Stimulated activated CD4-positive, alpha-beta T cell treated with anti-CD3 and anti-CD28 coated beads, Interleukin-12 subunit alpha, Interleukin-12 subunit beta, amount 100 ng/mL, for 24 hours (primary cell): Measurements from ENCODE around the gene HLA-A.
"Not testable (repeated sequence)": the region's sequence is repeated elsewhere in the genome, so short reads cannot be mapped to it uniquely, and the experiment has no call there.

Experiments
- DNase-seq, 2 experiments: peaks; one replicate each; pipeline ENCODE4 v3.0.0-alpha.2; 2020; ENCODE audit warnings: low read depth in 2 of 2

HLA-A gene

GRCh38 chr6:29961966-29962365 is 19.6 kb downstream of the HLA-A start:
- no peak for DNase-seq

- DNase-seq = not testable (repeated sequence)
These were observed 21.4 kb downstream of the HLA-A start for GRCh38 chr6:29963697-29964096.

GRCh38 chr6:29964518-29964886 is 22.2 kb downstream of the HLA-A start:
- no peak for DNase-seq

- peak; percentile 43 to 51 for DNase-seq
These were observed 22.7 kb downstream of the HLA-A start for GRCh38 chr6:29964887-29965562.

- no peak for DNase-seq
These were observed 23.2 kb downstream of the HLA-A start for GRCh38 chr6:29965563-29965872.

- no peak for DNase-seq
These were observed 23.7 kb downstream of the HLA-A start for GRCh38 chr6:29965873-29966601.

- DNase-seq = no peak
These were observed 25.2 kb downstream of the HLA-A start for GRCh38 chr6:29967379-29968010.

GRCh38 chr6:29968130-29968529 is 25.8 kb downstream of the HLA-A start:
- DNase-seq = no peak

- no peak for DNase-seq
These were observed 26.6 kb downstream of the HLA-A start for GRCh38 chr6:29968905-29969304.

GRCh38 chr6:29970711-29971110 is 28.4 kb downstream of the HLA-A start:
- no peak for DNase-seq

GRCh38 chr6:29974901-29975560 is 32.7 kb downstream of the HLA-A start:
- no peak for DNase-seq

GRCh38 chr6:29975561-29975907 is 33.2 kb downstream of the HLA-A start:
- DNase-seq = no peak

- no peak for DNase-seq
These were observed 33.9 kb downstream of the HLA-A start for GRCh38 chr6:29976253-29976587.

GRCh38 chr6:29976588-29977424 is 34.5 kb downstream of the HLA-A start:
- DNase-seq = peak in 1 of 2 experiments; percentile 41

- DNase-seq = no peak
These were observed 35.0 kb downstream of the HLA-A start for GRCh38 chr6:29977425-29977727.

GRCh38 chr6:29980013-29980412 is 37.7 kb downstream of the HLA-A start:
- DNase-seq = not testable (repeated sequence)

GRCh38 chr6:29980511-29980910 is 38.2 kb downstream of the HLA-A start:
- no peak for DNase-seq

- no peak for DNase-seq
These were observed 39.0 kb downstream of the HLA-A start for GRCh38 chr6:29981211-29981812.

- DNase-seq = no peak
These were observed 39.8 kb downstream of the HLA-A start for GRCh38 chr6:29982097-29982496.

- DNase-seq = no peak
These were observed 41.9 kb downstream of the HLA-A start for GRCh38 chr6:29984232-29984631.

- no peak for DNase-seq
These were observed 42.7 kb downstream of the HLA-A start for GRCh38 chr6:29984992-29985391.
